HG02943 (cell line): ENCODE measurements around the gene DIP2C.
"Not testable (repeated sequence)": the region's sequence is repeated elsewhere in the genome, so short reads cannot be mapped to it uniquely, and the experiment has no call there.

Source experiments
- ATAC-seq: cut with Tn5 transposase; IDR thresholded peaks from one replicate; pipeline ENCODE4 v1.9.1; 2021; ENCODE audit warnings: mild to moderate bottlenecking, low read depth, moderate library complexity; ENCODE audit not compliant: unreplicated experiment

The DIP2C gene

GRCh38 chr10:491667-492424 is 197.6 kb downstream of the DIP2C start:
- no peak for ATAC-seq

- ATAC-seq: no peak
Observed at GRCh38 chr10:490891-491571, 198.4 kb downstream of the DIP2C start.

GRCh38 chr10:490256-490655 is 199.2 kb downstream of the DIP2C start:
- no peak for ATAC-seq

GRCh38 chr10:489330-489729 is 200.1 kb downstream of the DIP2C start:
- ATAC-seq: no peak

GRCh38 chr10:488933-489215 is 200.6 kb downstream of the DIP2C start:
- no peak for ATAC-seq

- ATAC-seq: no peak
Observed at GRCh38 chr10:488081-488932, 201.2 kb downstream of the DIP2C start.

GRCh38 chr10:486666-487322 is 202.7 kb downstream of the DIP2C start:
- ATAC-seq: no peak

- no peak for ATAC-seq
Observed at GRCh38 chr10:486206-486605, 203.3 kb downstream of the DIP2C start.

GRCh38 chr10:485776-486175 is 203.7 kb downstream of the DIP2C start:
- no peak for ATAC-seq

- no peak for ATAC-seq
Observed at GRCh38 chr10:484925-485661, 204.4 kb downstream of the DIP2C start.

- ATAC-seq: no peak
Observed at GRCh38 chr10:484441-484924, 205.0 kb downstream of the DIP2C start.

GRCh38 chr10:483261-483660 is 206.2 kb downstream of the DIP2C start:
- ATAC-seq: no peak

- ATAC-seq: no peak
Observed at GRCh38 chr10:482848-483247, 206.6 kb downstream of the DIP2C start.

- ATAC-seq: no peak
Observed at GRCh38 chr10:482051-482501, 207.4 kb downstream of the DIP2C start.

GRCh38 chr10:481628-482027 is 207.8 kb downstream of the DIP2C start:
- no peak for ATAC-seq

- ATAC-seq: no peak
Observed at GRCh38 chr10:480928-481552, 208.4 kb downstream of the DIP2C start.

GRCh38 chr10:480498-480927 is 209.0 kb downstream of the DIP2C start:
- no peak for ATAC-seq

GRCh38 chr10:479706-480497 is 209.6 kb downstream of the DIP2C start:
- not testable (repeated sequence) for ATAC-seq
